ENCODE measurements around the gene COL4A2.

Gene COL4A2

GRCh38 chr13:110271313-110271712 lies 35.8 kb upstream of the COL4A2 start:
- no peak for FAIRE-seq
- no peak for DNase-seq (ENCODE audit: insufficient read length, low spot score)

DNA sequence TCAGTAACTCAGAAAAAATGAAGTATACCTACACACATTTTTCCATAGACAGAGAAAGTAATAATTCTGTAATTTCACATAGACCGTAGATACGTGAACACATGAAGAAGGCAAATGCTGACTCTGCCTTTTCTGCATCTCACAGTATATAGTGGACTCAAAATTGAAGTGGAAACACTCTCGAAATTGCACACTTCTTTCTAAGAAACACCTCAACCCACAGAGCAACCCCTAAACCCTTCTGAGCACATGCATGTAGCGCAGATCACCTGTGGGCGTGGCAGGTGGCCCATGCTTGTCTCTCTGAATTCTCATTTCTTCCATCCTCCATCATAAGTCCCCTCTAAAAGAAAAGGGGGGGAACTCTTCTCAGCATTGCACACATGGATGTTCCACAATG lies 34.9 kb upstream of the COL4A2 start:
- DNase-seq (ENCODE audit: insufficient read length, low spot score) = no peak
- FAIRE-seq = no peak

- FAIRE-seq (no peak), DNase-seq (ENCODE audit: insufficient read length, low spot score) (no peak)
Measured at GRCh38 chr13:110272651-110273050, 34.4 kb upstream of the COL4A2 start.

- DNase-seq (ENCODE audit: insufficient read length, low spot score) = no peak
- no peak for FAIRE-seq
Measured at GRCh38 chr13:110273254-110273653, 33.8 kb upstream of the COL4A2 start.

DNA sequence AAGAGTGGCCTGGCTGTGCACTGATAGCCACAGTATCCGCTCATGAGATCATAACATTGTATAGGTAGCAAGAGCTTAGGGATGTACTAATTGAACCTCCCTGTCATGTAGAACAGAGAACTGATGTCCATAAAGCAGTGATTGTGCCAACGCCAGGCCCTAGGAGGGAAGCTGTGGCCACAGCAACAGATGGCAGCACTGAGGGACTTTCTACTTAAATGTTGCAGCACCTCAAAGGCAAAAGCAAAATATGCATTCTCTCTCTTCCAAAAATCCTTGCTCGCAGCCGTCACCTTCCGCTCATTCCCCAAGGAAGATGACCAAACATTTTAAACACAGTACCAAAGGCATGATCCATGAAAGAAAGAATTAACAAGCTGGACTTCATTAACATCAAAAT lies 32.4 kb upstream of the COL4A2 start:
- DNase-seq (ENCODE audit: insufficient read length, low spot score) (no peak), FAIRE-seq (no peak)

DNA sequence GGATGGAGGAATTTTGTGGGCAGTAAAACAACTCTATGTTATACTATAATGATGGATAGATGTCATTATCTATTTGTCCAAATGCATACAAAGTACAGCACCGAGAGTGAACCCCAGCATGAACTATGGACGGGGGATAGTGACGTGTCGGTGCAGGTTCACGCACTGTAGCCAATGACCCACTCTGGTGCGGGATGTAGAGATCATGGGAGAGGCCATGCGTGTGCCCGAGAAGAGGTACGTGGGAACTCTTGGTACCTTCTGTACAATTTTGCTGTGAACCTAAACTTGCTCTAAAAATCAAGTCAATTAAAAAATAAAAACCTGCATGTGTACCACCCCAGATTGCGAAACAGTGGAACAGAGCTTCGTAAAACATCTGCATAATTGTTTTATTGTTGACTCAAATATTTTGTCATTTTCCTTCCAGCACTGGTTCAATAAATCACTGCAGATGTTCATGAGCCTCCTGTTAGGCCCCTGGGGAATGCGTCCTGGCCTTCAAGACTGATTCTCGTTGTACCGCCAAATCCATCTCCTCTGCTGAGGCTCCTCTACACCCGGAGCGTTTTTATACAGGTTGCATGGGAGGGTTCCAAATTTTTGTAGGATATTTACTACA lies 31.0 kb upstream of the COL4A2 start:
- FAIRE-seq (no peak), DNase-seq (ENCODE audit: insufficient read length, low spot score) (no peak)

- DNase-seq (ENCODE audit: insufficient read length, low spot score) (no peak), FAIRE-seq (no peak)
Measured at GRCh38 chr13:110276553-110276950, 30.5 kb upstream of the COL4A2 start.

- FAIRE-seq = no peak
- DNase-seq (ENCODE audit: insufficient read length, low spot score) = no peak
Measured at GRCh38 chr13:110277357-110277975, 29.6 kb upstream of the COL4A2 start.

- FAIRE-seq = no peak
- DNase-seq (ENCODE audit: insufficient read length, low spot score) = no peak
Measured at GRCh38 chr13:110278859-110279258, 28.2 kb upstream of the COL4A2 start.

DNA sequence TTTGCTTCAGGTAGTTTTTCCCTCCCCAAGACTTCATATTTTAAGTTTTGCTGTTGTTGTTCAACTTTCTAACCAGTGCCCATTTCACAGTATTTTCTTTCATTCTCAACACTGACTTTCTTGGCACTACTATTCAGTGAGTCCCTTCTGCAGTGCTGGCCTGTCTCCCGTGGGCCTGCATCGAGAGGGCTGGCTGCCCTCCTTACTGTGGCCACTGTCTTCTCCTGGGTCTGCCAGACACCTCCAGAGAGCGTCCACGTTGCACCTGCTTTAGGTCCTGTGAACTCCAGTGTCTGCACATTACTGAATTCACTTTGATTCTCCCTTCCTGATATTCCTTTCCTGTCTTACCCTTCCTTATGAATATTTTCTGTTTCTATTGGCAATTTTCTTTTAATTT lies 27.4 kb upstream of the COL4A2 start:
- FAIRE-seq (no peak), DNase-seq (ENCODE audit: insufficient read length, low spot score) (no peak)

GRCh38 chr13:110280231-110280813 lies 26.8 kb upstream of the COL4A2 start:
- FAIRE-seq = no peak

GRCh38 chr13:110280985-110281688 lies 25.9 kb upstream of the COL4A2 start:
- no peak for FAIRE-seq
- no peak for DNase-seq (ENCODE audit: insufficient read length, low spot score)

More at GRCh38 chr13:110280231-110280813, 26.8 kb upstream of the COL4A2 start:
- no peak for DNase-seq (ENCODE audit: insufficient read length, low spot score)

DNA sequence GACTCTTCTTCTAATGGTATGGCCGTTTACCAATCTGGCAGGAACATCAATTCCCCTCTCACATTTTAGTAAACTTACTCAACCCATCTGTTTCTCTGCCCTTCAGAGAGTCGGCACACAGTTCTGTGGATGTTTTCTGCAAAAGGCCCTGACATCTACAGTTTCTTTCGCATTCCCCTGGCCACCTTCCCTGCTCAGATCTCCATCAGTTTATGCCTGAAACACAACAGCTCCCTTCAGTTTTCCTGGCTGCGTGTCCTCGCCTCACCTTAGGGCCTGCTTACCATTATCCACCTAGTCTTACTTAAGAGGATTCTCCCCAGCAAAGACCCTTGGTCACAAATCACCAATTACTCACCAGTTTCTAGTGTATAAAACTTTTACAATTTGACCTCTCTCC lies 25.3 kb upstream of the COL4A2 start:
- FAIRE-seq (no peak), DNase-seq (ENCODE audit: insufficient read length, low spot score) (no peak)

DNA sequence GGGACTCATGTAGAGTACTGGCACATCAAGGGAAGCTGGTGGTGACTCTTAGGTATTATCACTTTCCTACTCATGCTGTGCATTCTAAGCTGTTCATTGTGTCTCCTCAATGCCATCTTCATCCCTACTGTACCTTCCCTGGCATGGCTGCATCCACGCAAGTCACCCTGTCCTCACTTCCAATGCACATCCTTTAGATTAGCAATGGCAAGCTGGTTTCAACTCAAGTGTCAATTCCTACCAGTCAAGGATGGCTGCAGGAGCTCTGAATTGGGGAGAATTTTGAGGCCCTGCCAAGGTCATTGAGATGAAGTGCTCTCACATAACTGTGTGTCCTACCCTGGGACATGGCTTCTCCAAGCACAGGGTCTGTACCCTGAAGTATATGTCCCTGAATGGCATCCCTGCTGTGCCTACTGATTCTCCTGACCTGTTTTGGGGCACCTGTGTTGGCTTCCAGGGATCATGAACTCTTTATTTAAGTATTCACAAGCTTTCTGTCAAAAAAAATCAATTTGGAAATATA lies 24.7 kb upstream of the COL4A2 start:
- DNase-seq (ENCODE audit: insufficient read length, low spot score) = no peak
- no peak for FAIRE-seq

DNA sequence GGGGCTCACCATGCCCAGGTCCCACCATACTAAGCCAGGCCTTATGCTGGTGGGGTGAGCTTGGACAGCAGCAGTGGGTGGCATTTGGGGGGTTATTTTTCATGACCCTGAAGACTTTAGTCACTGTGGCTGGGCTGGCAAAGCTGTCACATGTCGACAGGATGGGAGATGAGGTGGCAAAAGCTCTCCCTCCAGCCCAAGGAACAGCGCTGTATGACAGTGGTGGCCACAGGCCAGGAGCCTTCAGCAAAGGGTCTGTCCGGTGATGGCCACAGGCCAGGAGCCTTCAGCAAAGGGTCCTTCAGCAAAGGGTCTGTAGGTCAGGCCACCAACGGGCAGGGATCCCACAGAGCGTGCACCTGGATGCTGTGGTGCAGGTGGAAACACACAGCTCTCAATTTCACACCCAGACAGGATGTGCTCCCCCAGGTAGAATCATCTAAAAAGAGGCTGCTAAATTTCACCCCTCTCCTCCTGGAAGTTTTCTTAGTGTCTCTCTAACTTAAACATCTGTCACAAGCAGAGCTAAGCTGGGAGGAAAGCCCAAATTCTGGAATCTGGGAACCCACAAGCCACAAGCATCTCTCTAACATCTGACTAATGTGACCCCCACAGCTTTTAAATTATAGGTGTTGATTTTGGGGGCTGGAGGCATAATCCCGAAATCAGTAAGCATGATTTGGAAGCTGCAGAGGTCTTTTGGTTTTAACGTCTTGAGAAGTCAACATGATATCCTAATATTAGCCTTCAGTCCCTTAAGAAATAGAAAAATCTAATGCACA lies 23.2 kb upstream of the COL4A2 start:
- DNase-seq (ENCODE audit: insufficient read length, low spot score) (no peak), FAIRE-seq (no peak)

DNA sequence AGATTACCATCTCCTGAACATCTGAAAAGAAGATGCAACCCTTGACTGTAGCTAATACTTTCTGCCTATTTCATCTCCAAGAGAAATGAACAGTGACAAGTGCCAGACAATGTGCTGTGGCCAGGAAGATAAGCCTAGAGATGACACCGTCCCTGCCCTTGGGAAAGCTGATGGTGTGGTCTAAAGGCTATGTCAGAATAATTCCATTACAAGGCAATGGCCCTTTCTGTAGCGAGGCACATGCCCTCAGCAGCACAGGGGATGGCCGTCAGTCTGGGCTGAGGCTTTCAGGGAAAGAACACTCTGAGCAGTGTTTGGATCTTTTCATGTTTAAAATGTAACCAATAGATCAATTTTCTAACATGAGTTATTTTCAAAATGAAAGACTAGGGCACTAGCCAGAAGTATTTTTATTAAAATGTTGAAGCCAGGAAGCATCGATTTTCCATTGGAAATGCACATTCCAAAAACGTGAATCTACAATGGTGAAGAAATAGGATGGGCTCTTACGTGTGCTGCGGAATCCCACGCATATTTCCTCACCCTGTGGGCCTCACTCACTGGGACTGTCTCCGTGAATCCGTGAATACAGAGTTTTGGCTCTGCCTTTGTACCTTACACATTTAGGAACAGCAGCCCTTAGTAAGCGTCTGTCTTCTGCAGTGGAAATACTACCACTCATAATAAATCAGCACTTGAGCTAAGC lies 22.2 kb upstream of the COL4A2 start:
- no peak for DNase-seq (ENCODE audit: insufficient read length, low spot score)
- FAIRE-seq = no peak

DNA sequence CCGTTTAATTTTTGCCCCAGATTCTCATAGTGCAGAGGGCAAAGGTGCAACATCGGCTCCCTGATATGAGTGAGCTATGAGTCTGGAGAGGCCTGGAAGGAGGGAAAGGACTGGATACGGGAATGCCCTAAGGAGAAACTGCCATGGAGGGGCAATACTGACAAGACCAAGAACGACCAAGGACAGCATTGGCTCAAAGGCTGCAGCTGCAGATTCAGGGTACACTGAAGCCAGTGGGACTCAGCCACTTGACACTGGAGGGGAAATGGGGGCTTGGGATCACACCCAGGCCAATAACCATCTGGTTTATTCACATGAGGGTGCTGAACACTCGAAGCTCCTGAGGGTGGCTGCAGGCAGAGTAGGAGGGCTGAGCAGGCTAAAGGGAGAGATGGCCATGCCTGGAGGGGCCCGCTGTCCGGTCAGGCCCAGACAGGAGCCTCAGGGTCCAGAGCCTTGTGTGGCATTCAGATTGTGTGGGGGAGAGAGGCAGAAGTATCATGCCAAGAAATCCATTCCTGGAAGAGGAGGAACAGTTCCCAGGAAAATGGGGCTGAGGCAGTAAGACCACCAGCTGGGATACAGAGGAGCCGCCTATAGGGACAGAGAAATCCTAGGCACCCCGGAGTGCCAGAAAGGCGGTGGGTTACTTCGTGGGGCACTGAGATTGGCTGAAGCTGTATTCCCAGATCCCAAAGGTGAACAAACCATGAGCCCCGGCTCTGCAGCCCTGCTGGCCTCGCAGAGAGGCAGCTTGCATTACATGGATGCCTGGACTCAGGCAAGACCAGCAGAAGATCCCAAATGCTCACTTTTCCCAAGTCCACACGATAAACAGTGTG lies 20.9 kb upstream of the COL4A2 start:
- DNase-seq (ENCODE audit: insufficient read length, low spot score) (no peak), FAIRE-seq (no peak)

DNA sequence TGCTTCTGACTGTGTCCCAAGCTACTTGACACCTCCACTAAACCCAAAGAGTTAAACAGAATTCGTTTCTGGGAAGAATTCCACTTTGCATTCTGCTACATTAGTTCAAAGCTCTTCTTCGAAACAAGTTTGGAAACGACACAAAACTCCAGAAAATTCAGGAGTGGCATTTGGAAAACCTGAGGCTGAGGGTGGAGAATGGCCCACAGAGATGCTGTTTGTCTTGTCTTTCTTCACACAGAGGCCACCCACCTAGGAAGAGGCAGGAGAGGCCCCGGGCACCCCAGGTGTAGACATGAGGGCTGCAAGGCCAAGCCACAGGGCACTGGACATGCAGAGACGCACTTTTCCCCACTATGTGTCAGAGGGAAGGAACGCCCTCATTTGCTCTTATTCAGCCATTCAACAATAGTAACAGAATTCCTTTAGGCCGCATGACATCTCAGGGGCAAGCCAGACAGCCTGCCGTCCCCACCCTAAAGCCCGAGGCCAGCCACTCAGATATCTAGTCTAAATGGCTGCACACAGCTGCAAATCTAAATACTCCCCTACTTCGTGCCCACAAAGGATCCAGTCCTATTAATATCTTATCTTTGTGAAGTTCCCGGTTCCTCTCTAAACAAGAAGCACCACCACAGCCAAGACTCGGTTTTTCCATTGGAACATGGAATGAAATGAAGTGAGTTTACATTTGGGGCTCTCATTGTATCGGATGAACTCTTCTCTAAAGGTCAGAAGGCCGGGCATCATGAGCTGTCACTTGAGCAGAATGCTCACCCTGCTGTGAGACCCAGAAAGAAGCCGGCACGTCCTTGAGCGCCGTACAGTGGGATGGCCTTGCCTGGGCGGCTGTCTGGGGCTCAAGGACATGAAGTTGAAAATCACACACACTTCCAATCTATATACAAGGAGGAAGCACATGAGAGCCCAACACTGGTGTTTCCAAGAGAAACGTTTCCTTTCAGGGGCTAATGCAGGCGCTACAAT lies 20.0 kb upstream of the COL4A2 start:
- FAIRE-seq (no peak), DNase-seq (ENCODE audit: insufficient read length, low spot score) (no peak)
